Peyer's patch (tissue), 4 donors: ENCODE measurements around the gene CCDC183.

Experiments used
- CTCF ChIP-seq, 6 experiments: fragments of 450-650 bp in 4 of 6; fragments of 200-600 bp in 2 of 6; sonication (generic) in 1 of 6; IDR thresholded peaks; one replicate each; pipeline ENCODE4 v1.5.1; 2017 to 2019; ENCODE audit warnings: antibody characterized with exemption in 6 of 6, mild to moderate bottlenecking in 3 of 6, moderate library complexity in 1 of 6
- POLR2A ChIP-seq, 2 donors: fragments of 450-650 bp; IDR thresholded peaks; one replicate each; pipeline ENCODE4 v1.5.1; 2017; ENCODE audit warnings: antibody characterized with exemption in 2 of 2, mild to moderate bottlenecking in 2 of 2, moderate library complexity in 2 of 2

GRCh38 chr9:136835932-136836904 lies 40.1 kb downstream of the CCDC183 start:
- no peak for TF ChIP-seq CTCF (IDR thresholded peaks at IDR 0.05)
- TF ChIP-seq POLR2A (IDR thresholded peaks at IDR 0.05), result no peak
